Stimulated activated CD4-positive, alpha-beta T cell treated with anti-CD3 and anti-CD28 coated beads, TNF-alpha, amount 100 ng/mL, for 4 hours (primary cell): ENCODE measurements around the gene UAP1L1.
"Not testable (repeated sequence)": the region's sequence is repeated elsewhere in the genome, so short reads cannot be mapped to it uniquely, and the experiment has no call there.

Experiments used
- DNase-seq, 3 experiments: peaks; one replicate each; pipeline ENCODE4 v3.0.0-alpha.2; 2020; ENCODE audit warnings: low read depth in 3 of 3

Gene UAP1L1, protein sequence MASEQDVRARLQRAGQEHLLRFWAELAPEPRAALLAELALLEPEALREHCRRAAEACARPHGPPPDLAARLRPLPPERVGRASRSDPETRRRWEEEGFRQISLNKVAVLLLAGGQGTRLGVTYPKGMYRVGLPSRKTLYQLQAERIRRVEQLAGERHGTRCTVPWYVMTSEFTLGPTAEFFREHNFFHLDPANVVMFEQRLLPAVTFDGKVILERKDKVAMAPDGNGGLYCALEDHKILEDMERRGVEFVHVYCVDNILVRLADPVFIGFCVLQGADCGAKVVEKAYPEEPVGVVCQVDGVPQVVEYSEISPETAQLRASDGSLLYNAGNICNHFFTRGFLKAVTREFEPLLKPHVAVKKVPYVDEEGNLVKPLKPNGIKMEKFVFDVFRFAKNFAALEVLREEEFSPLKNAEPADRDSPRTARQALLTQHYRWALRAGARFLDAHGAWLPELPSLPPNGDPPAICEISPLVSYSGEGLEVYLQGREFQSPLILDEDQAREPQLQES

GRCh38 chr9:137077010-137077747 is at the start of gene UAP1L1:
TSS of gene UAP1L1 (plus strand) at chr9:137077517. CDS start at chr9:137077533, 16 bp downstream.
- no peak for DNase-seq

GRCh38 chr9:137028263-137029057 is 48.9 kb upstream of the UAP1L1 start:
- DNase-seq: no peak

GRCh38 chr9:137029058-137029936 is 48.0 kb upstream of the UAP1L1 start:
- DNase-seq: peak; percentile 41 to 62 (median 50)

- DNase-seq: no peak
Observed at GRCh38 chr9:137030006-137030405, 47.3 kb upstream of the UAP1L1 start.

DNA sequence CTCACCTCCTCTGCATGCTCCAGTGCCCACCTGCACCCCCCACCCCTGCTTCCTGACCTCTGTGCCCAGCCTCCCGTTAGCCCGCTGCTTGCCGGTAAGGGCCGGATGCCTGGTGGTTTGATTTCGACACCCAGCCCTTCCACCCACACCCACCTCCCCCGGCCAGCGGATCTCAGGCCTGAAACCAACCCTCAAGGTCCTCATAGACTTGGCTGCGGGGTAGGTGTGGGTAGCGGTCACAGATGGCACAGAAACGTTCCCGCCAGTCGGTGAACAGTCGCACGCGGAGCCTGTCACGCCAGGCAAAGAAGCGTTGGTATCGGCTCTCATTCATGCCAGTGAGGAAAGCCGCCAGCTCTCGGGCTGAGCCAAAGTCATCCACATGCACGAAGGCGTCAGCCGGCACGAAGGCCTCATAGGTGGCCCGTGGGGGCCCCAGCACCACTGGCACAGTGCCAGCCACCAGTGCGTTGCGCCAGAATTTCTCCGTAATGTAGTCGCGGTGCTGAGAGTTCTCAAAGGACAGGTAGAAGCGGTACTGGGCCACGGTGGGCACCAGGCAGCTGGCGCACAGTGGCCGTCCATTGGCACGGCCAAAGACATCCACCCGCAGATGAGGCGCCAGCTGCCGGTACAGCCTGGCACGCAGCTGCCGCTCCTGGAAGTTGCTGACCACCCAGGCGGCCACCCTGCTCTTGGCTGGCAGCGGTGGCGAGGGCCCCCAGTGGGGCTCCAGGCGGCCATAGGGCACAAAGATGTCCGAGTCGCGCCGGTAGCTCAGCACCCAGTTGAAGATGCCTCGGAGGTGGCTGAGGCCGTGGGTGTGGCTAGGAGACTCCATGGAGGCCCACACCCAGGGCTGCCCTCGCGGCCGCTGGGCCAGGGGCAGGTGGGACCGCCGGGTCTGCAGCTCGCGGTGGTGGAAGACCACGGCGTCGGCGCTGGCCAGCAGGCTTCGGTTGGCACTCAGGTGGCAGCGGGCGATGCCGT is 46.5 kb upstream of the UAP1L1 start:
- DNase-seq: no peak

GRCh38 chr9:137031904-137032640 is 45.2 kb upstream of the UAP1L1 start, which contains the start of gene FUT7:
TSS of gene FUT7 (minus strand) at chr9:137032088. CDS start at chr9:137031991, 97 bp downstream.
- no peak for DNase-seq

DNA sequence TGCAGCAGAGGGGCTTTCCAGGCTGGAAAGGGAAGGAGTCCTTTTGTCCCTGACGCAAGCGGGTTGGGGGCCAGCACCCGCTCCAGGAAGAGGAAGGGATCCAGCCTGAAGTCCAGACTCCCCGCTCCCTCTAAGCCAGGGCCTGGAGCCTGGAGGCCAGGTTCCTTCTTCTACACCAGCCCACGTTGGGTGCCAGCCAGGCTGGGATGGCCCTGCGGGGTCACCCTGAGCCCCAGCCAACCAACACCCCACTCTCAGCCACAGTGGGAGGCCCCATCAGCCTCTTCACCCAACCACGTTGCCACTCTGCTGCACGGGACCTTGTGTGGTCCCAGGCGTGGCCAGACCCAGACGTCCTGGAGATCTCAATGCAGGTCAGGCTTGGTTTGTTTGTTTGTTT is 44.5 kb upstream of the UAP1L1 start:
- DNase-seq: no peak

DNA sequence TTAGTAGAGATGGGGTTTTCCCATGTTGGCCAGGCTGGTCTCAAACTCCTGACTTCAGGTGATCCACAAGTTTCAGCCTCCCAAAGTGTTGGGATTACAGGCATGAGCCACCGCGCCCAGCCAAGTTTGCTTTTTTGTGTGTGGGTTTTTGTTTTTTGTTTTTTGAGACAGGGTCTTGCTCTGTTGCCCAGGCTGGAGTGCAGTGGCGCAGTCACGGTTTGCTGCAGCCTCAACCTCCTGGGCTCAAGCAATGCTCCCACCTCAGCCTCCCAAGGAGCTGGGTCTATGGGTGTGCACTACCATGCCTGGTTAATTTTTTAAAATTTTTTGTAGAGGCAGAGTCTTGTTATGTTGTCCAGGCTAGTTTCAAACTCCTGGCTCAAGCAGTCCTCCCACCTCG is 43.8 kb upstream of the UAP1L1 start:
- not testable (repeated sequence) for DNase-seq

DNA sequence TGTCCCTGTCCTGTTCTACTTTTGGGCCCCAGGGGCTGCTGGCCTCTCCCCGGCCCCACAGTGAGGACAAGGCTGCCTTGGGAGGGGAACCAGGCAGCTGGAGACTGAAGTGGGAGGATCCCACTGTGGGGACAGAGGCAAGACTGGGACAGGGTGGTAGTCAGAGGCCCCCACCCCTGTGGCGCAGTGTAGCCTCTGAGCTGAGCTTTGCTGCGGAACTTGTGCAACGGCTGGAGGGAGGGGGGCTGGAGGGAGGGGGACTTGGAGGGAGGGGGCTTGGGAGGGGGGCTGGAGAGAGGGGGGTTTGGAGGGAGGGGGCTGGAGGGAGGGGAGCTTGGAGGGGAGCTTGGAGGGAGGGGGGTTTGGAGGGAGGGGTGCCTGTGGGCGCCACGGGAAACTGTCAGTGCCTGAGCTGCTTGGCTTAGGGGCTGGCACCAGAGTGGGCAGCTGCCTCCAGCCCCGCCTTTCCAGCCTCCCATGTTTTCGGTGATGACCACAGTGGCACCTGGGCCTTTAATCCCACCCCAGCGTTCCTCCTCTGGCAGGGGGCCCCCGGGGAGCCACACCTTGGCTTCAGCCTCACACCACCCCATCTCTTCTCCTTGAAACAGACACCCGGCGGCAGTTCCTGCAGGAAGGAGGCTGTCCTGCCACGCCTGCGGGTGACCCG is 43.1 kb upstream of the UAP1L1 start:
- DNase-seq: no peak

- DNase-seq: peak; percentile 74 to 77 (median 74)
Observed at GRCh38 chr9:137034709-137035506, 42.4 kb upstream of the UAP1L1 start.

DNA sequence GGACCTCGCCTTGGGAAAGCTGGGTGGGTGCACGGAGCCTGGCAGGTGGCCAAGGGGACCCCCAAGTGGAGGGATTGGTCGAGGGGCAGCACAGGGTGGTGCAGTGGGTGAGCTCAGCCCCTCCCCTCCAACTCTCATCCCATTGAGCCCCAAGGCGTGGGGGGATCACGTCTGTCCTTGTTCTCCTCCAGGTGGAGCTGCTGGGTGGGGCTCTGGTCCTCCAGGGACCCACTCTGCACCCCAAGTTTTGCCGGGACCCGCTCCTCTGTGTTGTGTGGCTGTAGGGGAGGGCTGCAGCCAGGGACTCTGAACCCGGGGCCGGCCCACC is 41.8 kb upstream of the UAP1L1 start:
- DNase-seq: no peak

GRCh38 chr9:137035937-137036336 is 41.4 kb upstream of the UAP1L1 start:
- DNase-seq: no peak

GRCh38 chr9:137037035-137037434 is 40.3 kb upstream of the UAP1L1 start:
- no peak for DNase-seq

- DNase-seq: no peak
Observed at GRCh38 chr9:137037483-137037882, 39.8 kb upstream of the UAP1L1 start.

DNA sequence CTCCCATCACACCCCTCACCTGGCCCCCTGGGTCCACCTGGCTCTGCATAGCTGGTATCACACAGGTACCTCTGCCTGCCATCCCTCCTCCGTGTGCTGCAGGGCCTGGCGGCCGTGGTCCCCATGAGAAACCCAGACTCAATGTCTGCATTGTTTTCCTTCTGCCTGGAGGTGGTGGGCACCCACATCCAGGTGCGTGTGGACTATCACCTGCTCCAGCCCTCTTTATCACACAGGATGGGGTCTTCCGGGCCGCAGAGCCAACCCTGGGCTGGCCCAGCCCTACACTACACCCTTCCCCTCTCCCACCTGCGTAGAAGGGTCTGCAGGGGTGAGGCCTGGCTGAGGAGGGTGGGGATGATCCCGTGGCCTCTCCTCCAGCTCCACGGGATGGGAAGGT is 38.4 kb upstream of the UAP1L1 start:
- DNase-seq: no peak

GRCh38 chr9:137039611-137040366 is 37.5 kb upstream of the UAP1L1 start:
- no peak for DNase-seq

DNA sequence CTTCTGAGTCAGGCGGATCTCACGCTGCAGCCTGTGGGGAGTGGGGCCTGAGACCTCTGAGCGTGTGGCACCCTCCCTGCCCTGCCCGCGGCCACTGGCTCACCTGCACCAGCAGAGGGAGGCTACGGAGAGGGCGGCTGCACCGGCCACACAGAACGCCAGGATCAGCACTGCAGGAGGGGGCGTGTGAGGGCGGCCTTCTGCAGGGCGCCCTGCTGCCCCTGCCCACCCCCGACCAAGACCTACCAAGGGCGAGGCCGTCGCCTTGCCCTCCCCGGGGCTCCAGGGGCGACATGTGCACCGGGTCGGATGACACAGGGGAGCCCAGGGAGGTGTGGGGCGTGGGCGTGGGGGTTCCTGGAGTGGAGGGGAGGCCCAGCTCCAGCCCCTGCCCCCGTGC is 36.7 kb upstream of the UAP1L1 start:
- no peak for DNase-seq
